HG03135 (cell line): Measurements from ENCODE around the gene PCDHA2.
"Not testable (repeated sequence)": the region's sequence is repeated elsewhere in the genome, so short reads cannot be mapped to it uniquely, and the experiment has no call there.

Experiments used
- ATAC-seq: cut with Tn5 transposase; IDR thresholded peaks from one replicate; pipeline ENCODE4 v1.9.1; 2021; ENCODE audit warnings: mild to moderate bottlenecking, moderate library complexity; ENCODE audit not compliant: unreplicated experiment

PCDHA2 gene

DNA sequence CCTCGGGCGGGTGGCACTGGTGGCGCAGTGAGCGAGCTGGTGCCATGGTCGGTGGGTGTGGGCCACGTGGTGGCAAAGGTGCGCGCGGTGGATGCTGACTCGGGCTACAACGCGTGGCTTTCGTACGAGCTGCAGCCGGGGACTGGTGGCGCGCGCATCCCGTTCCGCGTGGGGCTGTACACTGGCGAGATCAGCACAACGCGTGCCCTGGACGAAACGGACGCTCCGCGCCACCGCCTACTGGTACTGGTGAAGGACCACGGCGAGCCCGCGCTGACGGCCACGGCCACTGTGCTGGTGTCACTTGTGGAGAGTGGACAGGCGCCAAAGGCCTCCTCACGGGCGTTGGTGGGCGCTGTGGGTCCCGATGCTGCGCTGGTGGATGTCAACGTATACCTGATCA, 14.2 kb downstream of the PCDHA2 start:
- ATAC-seq: no peak

GRCh38 chr5:140821375-140822280, 27.0 kb downstream of the PCDHA2 start, which contains the start of gene PCDHA5:
TSS of gene PCDHA5 (plus strand) at chr5:140821613.
- ATAC-seq: no peak

DNA sequence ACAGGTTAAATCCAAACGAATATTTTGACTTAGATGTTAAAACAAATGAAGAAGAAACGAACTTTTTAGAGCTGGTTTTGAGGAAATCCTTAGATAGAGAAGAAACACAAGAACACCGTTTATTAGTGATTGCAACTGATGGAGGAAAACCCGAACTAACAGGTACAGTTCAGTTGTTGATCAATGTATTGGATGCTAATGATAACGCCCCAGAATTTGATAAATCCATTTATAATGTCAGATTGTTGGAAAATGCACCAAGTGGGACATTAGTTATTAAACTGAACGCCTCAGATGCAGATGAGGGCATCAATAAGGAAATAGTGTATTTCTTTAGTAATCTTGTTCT, 27.6 kb downstream of the PCDHA2 start:
- ATAC-seq: no peak

DNA sequence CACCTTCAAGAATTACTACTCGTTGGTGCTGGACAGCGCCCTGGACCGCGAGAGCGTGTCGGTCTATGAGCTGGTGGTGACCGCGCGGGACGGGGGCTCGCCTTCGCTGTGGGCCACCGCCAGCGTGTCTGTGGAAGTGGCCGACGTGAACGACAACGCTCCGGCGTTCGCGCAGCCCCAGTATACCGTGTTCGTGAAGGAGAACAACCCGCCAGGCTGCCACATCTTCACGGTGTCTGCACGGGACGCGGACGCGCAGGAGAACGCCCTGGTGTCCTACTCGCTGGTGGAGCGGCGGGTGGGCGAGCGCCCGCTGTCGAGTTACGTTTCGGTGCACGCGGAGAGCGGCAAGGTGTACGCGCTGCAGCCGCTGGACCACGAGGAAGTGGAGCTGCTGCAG, 28.3 kb downstream of the PCDHA2 start:
- not testable (repeated sequence) for ATAC-seq

DNA sequence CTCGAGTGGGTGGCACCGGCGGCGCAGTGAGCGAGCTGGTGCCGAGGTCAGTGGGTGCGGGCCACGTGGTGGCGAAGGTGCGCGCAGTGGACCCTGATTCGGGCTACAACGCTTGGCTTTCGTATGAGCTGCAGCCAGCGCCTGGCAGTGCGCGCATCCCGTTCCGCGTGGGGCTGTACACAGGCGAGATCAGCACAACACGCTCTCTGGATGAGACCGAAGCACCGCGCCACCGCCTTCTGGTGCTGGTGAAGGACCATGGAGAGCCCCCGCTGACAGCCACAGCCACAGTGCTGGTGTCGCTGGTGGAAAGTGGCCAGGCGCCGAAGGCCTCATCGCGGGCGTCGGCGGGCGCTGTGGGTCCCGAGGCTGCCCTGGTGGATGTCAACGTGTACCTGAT, 28.8 kb downstream of the PCDHA2 start:
- ATAC-seq: no peak

DNA sequence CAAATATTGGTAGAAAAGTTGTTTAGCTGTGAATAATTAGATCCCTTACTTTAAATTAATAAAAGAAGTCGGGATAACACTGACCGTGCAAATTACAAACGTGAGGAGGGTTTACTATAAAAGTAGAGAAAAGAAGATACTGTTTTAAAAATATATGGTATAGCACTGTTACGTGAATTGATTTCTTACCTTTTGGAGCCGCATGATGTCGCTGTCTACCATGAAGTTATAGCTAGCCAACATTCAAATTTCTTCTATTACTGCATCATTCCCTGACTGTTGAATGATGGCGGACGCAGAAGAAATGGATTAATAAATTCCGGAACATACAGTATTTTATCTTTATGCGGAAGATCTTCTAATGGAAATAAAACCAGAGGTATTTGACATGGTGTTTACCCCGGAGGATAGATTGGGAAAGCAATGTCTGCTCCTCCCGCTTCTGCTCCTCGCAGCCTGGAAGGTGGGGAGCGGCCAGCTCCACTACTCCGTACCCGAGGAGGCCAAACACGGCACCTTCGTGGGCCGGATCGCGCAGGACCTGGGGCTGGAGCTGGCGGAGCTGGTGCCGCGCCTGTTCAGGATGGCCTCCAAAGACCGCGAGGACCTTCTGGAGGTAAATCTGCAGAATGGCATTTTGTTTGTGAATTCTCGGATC, 33.2 kb downstream of the PCDHA2 start, which contains the start of gene PCDHA6:
TSS of gene PCDHA6 (plus strand) at position 257 of the 658 bp plus-strand sequence. CDS start at position 389, 132 bp downstream.
- ATAC-seq: no peak

DNA sequence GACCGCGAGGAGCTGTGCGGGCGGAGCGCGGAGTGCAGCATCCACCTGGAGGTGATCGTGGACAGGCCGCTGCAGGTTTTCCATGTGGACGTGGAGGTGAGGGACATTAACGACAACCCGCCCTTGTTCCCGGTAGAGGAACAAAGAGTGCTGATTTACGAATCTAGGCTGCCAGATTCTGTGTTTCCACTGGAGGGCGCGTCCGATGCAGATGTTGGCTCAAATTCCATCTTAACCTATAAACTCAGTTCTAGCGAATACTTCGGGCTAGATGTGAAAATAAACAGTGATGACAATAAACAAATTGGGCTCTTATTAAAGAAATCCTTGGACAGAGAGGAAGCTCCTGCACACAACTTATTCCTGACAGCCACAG, 33.7 kb downstream of the PCDHA2 start:
- no peak for ATAC-seq

DNA sequence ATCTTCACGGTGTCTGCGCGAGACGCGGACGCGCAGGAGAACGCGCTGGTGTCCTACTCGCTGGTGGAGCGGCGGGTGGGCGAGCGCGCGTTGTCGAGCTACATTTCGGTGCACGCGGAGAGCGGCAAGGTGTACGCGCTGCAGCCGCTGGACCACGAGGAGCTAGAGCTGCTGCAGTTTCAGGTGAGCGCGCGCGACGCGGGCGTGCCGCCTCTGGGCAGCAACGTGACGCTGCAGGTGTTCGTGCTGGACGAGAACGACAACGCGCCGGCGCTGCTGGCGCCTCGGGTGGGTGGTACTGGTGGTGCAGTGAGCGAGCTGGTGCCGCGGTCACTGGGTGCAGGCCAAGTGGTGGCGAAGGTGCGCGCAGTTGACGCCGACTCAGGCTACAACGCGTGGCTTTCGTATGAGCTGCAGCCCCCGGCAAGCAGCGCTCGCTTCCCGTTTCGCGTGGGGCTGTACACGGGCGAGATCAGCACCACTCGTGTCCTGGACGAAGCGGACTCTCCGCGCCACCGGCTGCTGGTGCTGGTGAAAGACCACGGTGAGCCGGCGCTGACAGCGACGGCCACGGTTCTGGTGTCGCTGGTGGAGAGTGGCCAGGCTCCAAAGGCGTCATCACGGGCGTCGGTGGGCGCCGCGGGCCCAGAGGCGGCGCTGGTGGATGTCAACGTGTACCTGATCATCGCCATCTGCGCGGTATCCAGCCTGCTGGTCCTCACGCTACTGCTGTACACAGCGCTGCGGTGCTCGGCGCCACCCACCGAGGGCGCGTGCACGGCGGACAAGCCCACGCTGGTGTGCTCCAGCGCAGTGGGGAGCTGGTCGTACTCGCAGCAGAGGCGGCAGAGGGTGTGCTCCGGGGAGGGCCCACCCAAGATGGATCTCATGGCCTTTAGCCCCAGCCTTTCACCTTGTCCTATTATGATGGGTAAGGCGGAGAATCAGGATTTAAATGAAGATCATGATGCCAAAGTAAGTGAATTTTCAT, 35.2 kb downstream of the PCDHA2 start:
- not testable (repeated sequence) for ATAC-seq

- ATAC-seq: no peak
Measured at GRCh38 chr5:140833993-140834392, 39.3 kb downstream of the PCDHA2 start, which contains the start of gene PCDHA7. TSS of gene PCDHA7 (plus strand) at chr5:140834269. CDS start at chr5:140834384, 115 bp downstream.

DNA sequence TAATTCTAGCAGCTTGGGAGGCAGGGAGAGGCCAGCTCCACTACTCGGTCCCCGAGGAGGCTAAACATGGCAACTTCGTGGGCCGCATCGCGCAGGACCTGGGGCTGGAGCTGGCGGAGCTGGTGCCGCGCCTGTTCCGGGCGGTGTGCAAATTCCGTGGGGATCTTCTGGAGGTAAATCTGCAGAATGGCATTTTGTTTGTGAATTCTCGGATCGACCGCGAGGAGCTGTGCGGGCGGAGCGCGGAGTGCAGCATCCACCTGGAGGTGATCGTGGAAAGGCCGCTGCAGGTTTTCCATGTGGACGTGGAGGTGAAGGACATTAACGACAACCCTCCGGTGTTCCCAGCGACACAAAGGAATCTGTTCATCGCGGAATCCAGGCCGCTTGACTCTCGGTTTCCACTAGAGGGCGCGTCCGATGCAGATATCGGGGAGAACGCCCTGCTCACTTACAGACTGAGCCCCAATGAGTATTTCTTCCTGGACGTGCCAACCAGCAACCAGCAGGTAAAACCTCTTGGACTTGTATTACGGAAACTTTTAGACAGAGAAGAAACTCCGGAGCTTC, 39.9 kb downstream of the PCDHA2 start:
- not testable (repeated sequence) for ATAC-seq

GRCh38 chr5:140835622-140836510, 41.2 kb downstream of the PCDHA2 start:
- no peak for ATAC-seq

DNA sequence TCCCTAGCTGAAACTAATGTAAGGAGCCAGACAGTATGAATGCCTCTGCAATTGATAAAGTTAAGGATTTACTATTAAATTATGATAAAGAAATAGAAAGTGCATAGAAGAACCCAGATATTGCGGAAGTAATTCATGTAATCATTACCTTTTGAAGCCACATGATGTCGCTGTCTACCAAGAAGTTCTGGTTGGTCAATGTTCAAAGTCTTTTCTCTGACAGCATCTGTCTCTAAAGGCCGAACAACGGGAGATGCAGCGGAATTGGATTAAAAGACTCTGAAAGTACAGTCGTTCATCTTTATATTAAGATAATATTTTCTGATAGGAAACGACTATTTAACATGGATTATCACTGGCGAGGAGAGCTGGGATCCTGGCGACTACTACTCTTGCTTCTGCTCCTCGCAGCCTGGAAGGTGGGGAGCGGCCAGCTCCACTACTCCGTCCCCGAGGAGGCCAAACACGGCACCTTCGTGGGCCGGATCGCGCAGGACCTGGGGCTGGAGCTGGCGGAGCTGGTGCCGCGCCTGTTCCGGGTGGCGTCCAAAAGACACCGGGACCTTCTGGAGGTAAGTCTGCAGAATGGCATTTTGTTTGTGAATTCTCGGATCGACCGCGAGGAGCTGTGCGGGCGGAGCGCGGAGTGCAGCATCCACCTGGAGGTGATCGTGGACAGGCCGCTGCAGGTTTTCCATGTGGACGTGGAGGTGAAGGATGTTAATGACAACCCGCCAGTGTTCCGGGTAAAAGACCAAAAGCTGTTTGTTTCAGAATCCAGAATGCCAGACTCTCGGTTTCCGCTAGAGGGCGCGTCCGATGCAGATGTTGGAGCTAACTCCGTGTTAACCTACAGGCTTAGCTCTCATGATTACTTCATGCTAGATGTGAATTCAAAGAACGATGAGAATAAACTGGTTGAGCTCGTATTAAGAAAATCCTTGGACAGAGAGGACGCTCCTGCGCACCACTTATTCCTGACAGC, 46.6 kb downstream of the PCDHA2 start, which contains the start of gene PCDHA8:
TSS of gene PCDHA8 (plus strand) at position 210 of the 985 bp plus-strand sequence. CDS start at position 345, 135 bp downstream.
- no peak for ATAC-seq

DNA sequence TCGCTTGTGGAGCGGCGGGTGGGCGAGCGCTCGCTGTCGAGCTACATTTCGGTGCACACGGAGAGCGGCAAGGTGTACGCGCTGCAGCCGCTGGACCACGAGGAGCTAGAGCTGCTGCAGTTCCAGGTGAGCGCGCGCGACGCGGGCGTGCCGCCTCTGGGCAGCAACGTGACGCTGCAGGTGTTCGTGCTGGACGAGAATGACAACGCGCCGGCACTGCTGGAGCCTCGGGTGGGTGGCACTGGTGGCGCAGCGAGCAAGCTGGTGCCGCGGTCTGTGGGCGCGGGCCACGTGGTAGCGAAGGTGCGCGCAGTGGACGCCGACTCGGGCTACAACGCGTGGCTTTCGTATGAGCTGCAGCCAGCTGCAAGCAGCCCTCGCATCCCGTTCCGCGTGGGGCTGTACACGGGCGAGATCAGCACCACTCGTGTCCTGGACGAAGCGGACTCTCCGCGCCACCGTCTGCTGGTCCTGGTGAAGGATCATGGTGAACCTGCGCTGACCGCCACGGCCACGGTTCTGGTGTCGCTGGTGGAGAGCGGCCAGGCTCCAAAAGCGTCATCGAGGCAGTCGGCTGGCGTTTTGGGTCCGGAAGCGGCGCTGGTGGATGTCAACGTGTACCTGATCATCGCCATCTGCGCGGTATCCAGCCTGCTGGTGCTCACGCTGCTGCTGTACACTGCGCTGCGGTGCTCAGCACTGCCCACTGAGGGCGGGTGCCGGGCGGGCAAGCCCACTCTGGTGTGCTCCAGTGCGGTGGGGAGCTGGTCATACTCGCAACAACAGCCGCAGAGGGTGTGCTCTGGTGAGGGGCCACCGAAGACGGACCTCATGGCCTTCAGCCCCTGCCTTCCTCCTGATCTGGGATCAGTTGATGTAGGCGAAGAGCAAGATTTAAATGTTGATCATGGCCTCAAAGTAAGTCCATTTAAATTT, 48.4 kb downstream of the PCDHA2 start:
- ATAC-seq: no peak
